ENCODE measurements around the gene SERPINI1.
"Not testable (repeated sequence)": the region's sequence is repeated elsewhere in the genome, so short reads cannot be mapped to it uniquely, and the experiment has no call there.

The SERPINI1 gene

GRCh38 chr3:167798443-167798842, 62.9 kb downstream of the SERPINI1 start:
- DNase-seq: no peak

DNA sequence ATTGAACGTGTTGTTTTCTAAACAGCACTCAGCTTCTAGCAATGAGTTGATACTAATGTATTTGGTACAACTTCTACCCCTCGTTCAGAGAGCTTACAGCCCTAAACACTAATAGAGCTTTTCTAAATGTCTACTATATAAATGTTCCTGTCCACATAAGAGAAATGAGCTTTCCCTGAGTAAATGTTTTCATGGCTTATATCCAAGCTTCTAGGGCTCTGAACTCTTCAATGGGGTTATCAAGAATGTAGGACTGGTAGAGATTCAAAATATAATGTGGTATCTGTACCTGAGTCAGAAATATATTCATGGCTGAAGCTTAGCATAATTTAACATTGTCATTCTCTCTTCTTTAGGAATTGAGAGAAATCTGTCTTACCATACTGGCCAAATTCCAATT, 73.4 kb downstream of the SERPINI1 start:
- no peak for DNase-seq

- no peak for DNase-seq
Observed at GRCh38 chr3:167810236-167810635, 74.7 kb downstream of the SERPINI1 start.

- peak; percentile 10 for DNase-seq
Observed at GRCh38 chr3:167811031-167811430, 75.5 kb downstream of the SERPINI1 start.

- no peak for DNase-seq
Observed at GRCh38 chr3:167813169-167814123, 77.9 kb downstream of the SERPINI1 start.

GRCh38 chr3:167814441-167814951, 79.0 kb downstream of the SERPINI1 start:
- DNase-seq: peak; percentile 61

DNA sequence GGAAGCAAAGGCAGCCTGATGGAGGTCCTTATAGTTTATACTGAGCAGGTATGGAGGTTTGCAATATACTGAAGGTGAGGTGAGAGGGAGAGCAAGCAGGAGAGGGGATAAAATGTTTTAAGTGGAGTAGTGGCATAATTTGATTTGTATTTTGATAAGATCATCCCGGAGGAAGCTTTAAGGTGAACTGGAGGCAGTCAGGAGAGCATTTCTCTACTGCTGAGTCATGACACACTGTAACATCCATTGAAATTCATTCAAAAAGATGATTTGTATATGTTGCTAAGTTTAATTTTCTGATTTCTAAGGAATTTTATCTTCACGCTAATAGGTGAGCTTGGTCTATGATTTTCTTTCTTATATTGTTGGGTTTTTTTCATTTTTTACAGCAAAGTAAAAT, 81.4 kb downstream of the SERPINI1 start:
- DNase-seq: no peak

DNA sequence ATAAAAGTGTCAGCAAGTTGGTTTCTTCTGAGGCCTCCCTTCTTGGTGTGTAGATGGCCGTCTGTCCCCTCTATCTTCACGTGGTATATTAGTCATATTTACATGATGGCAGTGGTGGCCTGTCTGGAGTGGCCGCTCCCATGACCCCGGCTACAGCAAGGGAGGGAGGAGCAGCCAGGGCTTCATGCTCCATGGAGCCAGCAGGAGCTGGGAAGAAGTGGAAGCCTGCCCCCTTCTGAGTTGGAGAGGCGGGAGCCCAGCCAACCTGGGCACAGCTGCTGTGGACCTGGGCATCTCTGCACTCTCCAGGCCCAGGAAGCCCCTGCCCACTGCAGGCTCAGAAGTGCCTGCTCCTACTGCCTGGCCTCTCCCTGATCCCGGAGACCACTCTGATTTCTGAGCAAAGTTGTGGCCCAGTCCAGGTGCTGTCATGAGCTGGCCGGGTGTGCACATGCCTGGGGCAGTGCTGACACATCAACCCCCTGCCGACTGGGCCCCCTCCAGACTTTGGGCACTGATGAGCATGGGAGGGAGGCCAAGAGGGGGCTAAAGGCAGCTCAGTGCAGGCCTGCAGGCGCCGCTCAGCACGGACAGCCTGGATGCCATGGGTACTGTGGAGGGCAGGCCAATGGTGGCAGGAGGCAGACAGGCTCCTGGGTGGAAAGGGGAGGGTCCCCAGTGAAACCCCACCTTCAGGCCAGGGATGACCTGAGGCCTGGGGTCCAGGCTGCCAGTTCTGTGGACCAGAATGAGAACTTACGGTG, 84.8 kb downstream of the SERPINI1 start:
- DNase-seq: no peak

DNA sequence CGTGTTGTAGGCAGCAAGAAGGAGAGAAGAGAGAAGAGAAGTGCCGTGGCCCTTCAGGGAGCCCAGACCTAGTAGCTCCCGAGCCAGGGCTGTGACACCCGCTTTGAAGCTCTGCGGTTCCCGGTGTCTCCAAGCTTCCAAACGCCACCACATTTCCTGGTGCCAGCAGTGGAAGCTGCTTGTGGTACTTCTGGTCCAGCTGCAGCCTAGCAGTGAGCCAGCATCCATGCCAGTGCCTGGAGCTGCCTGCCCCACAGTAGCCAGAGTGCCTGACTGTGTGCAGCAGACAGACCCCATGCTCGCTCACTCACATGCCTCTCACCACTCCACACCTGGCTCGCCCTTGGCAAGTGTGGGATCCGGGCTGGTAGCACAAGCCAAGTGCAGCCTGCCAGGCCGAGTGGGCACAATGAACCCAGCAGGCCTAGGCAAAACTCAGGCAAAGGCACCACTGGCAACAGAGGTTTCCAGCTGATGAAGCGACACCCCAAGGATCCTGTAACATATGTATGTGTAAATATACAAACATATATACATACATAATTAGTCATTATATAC, 85.8 kb downstream of the SERPINI1 start:
- DNase-seq: no peak

DNA sequence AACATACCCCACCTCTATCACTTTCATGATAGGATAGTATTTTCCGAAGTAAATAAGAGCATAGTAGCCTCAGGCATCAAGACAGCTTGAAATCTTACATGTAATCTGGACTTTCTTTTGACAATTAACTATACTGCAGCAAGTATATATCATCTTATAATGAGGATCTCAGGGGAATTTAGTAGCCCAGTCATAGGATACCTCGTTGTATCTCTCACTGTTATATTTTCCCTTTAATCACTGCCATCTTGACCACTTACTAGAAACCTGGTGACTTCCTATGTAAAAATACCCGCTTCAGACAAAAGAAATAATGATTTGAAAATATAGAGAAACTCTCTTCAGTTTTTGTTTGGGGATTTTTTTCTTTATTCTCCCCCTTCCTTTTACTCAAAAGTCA, 88.2 kb downstream of the SERPINI1 start:
- no peak for DNase-seq

GRCh38 chr3:167827588-167827987, 92.1 kb downstream of the SERPINI1 start:
- DNase-seq: not testable (repeated sequence)

GRCh38 chr3:167829071-167829470, 93.5 kb downstream of the SERPINI1 start:
- no peak for DNase-seq

GRCh38 chr3:167830007-167830406, 94.5 kb downstream of the SERPINI1 start:
- no peak for DNase-seq

DNA sequence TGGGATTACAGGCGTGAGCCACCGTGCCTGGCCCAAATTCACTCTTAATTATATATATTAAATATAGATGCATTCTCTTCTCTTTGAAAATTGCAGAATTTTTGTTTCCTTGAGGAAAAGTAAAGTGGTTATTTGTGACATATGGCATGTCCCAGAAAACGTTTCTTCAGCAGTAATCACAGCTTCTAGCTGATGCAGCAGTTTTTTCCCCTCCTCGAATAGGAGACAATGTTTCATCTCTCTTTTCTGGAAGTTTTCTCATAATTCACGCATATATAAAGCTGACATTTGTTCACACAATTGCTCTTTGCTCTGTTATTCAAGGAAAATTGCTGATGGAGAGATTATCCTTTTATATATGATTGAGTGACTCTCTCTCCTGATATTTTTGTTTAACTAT, 99.8 kb downstream of the SERPINI1 start:
- no peak for DNase-seq

DNA sequence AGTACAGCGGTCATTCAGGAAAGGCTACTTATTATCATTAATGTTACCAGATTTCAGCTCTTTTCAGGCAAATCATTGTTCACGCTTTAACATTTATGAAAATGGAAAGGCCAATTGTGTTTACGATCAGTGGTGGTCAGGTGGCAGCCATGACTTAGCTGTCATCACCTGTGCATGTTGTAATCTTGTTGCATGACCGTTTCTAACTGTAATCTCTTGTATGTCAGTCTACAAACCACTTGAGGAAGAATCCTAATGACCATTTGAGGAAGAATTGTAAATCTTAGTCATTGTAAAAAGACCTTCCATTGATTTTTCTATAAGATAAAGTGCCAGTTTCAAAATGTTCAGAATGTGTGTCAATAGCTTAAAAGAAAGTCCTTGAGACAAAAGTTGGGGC, 100.4 kb downstream of the SERPINI1 start:
- DNase-seq: no peak

DNA sequence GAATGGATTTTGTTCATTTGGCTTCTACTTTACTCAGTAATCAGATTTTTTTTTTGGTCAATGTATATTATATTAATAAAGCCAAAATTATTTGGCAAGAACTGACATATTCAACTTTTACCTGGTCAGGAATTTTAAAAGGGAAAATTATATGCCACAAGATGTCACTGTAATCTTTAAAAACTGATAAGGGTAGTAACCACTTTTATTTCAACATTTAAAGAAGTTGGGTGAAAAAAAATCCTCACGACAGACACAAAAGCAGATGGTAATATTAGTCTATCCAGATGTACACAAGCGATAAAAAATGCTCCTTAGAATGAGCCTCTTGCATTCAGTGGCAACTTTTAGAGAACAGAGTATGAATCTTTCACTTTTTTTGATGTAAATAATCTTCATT, 101.9 kb downstream of the SERPINI1 start:
- no peak for DNase-seq

GRCh38 chr3:167839460-167840134, 104.1 kb downstream of the SERPINI1 start:
- DNase-seq: no peak

GRCh38 chr3:167840247-167840646, 104.7 kb downstream of the SERPINI1 start:
- DNase-seq: no peak

- no peak for DNase-seq
Observed at GRCh38 chr3:167843481-167843880, 108.0 kb downstream of the SERPINI1 start.

- no peak for DNase-seq
Observed at GRCh38 chr3:167843886-167844285, 108.4 kb downstream of the SERPINI1 start.

DNA sequence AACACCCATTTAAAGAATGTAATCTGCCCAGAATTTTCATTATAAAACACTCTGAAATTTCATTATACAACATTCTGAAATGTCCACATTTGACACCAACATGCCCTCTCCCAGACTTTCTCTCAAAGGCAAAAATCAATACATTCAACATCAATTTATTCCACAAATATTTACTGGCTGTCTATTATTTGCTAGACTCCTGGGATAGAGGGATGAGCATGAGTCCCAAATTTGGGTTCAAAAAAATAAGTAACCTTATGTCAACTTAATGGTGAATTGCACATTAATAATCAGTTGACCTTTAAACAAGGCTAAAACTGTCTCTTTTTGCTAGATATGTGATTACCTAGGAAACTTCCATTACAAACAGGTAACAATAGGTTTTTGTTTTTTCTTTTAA, 109.0 kb downstream of the SERPINI1 start:
- no peak for DNase-seq

DNA sequence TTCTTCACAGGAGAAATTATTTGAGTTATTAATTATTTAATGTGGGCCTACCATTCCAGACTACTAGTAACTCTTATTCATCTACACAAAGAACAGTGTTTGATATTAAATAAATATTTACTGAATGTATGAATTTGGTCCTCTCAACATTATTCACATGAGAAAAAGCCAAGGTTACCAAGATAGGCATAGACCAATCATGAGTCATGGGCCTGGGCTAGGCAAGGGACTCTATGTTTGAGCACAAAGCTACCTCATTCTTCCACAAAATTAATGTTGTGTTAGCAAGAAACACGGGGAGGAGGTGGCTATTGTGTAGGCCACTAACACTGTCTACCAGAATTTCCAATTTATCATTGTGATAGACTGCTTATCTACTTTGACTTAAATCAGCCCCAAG, 115.7 kb downstream of the SERPINI1 start:
- DNase-seq: peak; percentile 8

DNA sequence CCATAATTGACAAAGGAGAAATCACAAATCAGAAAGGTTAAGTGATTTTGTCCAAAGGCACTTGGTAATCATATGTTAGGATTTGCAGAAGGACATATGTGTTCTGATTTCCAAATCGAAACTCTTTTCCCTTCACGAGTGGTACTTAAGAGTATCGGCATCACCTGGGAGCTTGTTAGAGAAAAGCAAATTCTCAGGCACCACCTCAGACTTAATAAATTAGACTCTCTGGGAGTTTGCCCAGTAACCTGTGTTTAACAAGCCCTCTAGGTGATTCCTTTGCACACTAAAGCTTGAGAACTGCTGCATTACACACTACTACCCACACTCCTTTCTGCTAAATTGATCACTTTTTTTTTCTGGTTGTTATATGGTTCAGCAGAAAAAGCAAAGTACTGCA, 116.2 kb downstream of the SERPINI1 start:
- DNase-seq: no peak

All from fibroblast of skin of right biceps (primary cell).